Measurements from ENCODE around the gene ABHD17A. TPM values are rescaled to one million over a fixed set of nuclear protein-coding genes. Genes with fewer than 3 reads are reported as not detected.

Gene ABHD17A
- total and polyA plus RNA-seq, 9 of the 15 experiments (the other 6 are each of a cell fraction or from before 2014, with no cell fraction given) = 0.04 to 135 (median 21.8) TPM; not detected in 1

DNA sequence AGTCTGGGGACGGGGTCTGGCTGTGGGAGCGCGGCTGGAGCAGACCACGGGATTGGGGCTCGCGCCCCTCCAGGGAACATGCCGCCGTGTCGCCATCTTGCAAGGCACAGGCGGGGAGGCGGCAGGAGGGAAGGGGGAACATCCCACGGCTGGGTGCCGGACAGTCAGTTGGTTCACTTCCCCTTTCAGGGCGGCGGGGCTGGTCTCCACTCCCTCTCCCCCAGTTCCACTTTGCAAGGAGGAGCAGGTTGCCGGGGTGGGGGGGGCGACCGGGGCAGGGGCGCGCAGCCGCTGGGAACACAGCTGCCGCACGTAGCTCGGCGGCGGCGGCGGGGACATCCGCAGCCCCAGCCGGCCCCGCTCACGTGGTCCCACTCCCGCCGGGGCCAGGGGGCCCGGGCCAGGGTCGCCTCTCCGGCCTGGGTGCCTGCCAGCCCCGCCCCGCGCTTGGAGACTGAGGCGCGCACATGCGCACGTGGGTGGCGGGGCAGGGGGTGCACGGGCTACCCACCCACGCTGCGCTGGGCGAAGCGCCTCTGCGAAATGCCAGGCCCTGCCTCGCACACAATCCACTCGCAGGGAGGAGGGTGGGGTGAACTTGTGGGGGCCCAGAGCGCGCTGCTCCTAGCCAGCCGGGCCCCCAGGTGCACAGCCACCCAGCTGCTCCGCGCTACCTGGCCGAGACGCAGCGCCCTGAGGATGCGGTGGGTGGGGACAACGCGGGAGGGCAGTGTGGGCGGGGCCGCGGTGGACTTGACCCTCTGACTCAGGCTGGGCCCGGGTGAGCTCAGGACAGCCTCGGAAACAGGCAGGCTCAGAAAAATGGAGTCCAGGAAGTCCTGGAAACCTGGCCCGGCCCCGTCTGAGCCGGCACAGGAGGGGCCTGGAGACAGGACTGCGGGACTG lies 28.3 kb downstream of the ABHD17A start (continued):
- TF ChIP-seq TEAD4 (IDR thresholded peaks at IDR 0.05; ENCODE audit: low read length) (peak; percentile 18; the same call in 1 of the 2 replicates), TEAD4 (CRISPR knock-in tag; IDR thresholded peaks at IDR 0.05; ENCODE audit: borderline replicate concordance) (no peak), CHD2 (IDR thresholded peaks at IDR 0.05; ENCODE audit: low read depth, low read length) (no peak), ARNT (IDR thresholded peaks at IDR 0.05) (no peak), RBM22 (IDR thresholded peaks at IDR 0.05; ENCODE audit: low read depth, low read length, poor library complexity, severe bottlenecking) (peak; percentile 30), MIER1 (IDR thresholded peaks at IDR 0.05; ENCODE audit: low read depth) (no peak), FIP1L1 (IDR thresholded peaks at IDR 0.05; ENCODE audit: low read depth, low read length, poor library complexity, severe bottlenecking) (peak; percentile 7), HNRNPLL (IDR thresholded peaks at IDR 0.05; ENCODE audit: low read depth, low read length, poor library complexity, severe bottlenecking) (no peak), ZBTB8A (IDR thresholded peaks at IDR 0.05; ENCODE audit: partially characterized antibody) (no peak), ZNF431 (CRISPR knock-in tag; IDR thresholded peaks at IDR 0.05) (no peak), RBFOX2 (IDR thresholded peaks at IDR 0.05; ENCODE audit: low read depth, low read length) (peak; percentile 74), BRD9 (IDR thresholded peaks at IDR 0.05; ENCODE audit: low read depth, partially characterized antibody) (no peak), SPI1 (IDR thresholded peaks at IDR 0.05; ENCODE audit: borderline replicate concordance, low read depth, low read length) (peak; percentile 98), SRSF9 (IDR thresholded peaks at IDR 0.05; ENCODE audit: borderline replicate concordance, low read depth, low read length) (no peak), SUPT5H (IDR thresholded peaks at IDR 0.05) (peak; percentile 35), GABPA (tag; conservative IDR thresholded peaks at IDR 0.05; ENCODE audit: low read depth) (peak; percentile 56; the same call in 1 of the 2 replicates), HMG20A (CRISPR knock-in tag; conservative IDR thresholded peaks at IDR 0.05) (no peak), PHB (CRISPR knock-in tag; IDR thresholded peaks at IDR 0.05) (no peak), CEBPB (tag; IDR thresholded peaks at IDR 0.05) (no peak), GABPB1 (CRISPR knock-in tag; IDR thresholded peaks at IDR 0.05) (no peak), RFX5 (IDR thresholded peaks at IDR 0.05; ENCODE audit: low read depth, low read length) (no peak), BACH1 (tag; IDR thresholded peaks at IDR 0.05) (no peak), ZFP36 (IDR thresholded peaks at IDR 0.05; ENCODE audit: low read depth, low read length, partially characterized antibody) (no peak), ZNF444 (CRISPR knock-in tag; IDR thresholded peaks at IDR 0.05) (no peak), TEAD1 (CRISPR knock-in tag; IDR thresholded peaks at IDR 0.05) (no peak)
- TF ChIP-seq, protein P1, sequence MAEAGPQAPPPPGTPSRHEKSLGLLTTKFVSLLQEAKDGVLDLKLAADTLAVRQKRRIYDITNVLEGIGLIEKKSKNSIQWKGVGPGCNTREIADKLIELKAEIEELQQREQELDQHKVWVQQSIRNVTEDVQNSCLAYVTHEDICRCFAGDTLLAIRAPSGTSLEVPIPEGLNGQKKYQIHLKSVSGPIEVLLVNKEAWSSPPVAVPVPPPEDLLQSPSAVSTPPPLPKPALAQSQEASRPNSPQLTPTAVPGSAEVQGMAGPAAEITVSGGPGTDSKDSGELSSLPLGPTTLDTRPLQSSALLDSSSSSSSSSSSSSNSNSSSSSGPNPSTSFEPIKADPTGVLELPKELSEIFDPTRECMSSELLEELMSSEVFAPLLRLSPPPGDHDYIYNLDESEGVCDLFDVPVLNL (CRISPR knock-in tag; IDR thresholded peaks at IDR 0.05; ENCODE audit: low read depth) = no peak; the same call in 1 of the 2 replicates
- TF ChIP-seq, protein P2, sequence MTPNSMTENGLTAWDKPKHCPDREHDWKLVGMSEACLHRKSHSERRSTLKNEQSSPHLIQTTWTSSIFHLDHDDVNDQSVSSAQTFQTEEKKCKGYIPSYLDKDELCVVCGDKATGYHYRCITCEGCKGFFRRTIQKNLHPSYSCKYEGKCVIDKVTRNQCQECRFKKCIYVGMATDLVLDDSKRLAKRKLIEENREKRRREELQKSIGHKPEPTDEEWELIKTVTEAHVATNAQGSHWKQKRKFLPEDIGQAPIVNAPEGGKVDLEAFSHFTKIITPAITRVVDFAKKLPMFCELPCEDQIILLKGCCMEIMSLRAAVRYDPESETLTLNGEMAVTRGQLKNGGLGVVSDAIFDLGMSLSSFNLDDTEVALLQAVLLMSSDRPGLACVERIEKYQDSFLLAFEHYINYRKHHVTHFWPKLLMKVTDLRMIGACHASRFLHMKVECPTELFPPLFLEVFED (CRISPR knock-in tag; conservative IDR thresholded peaks at IDR 0.05) = no peak
- TF ChIP-seq, protein P3, sequence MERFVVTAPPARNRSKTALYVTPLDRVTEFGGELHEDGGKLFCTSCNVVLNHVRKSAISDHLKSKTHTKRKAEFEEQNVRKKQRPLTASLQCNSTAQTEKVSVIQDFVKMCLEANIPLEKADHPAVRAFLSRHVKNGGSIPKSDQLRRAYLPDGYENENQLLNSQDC (CRISPR knock-in tag; IDR thresholded peaks at IDR 0.05) = no peak

Measured in K562 (cell line).